Small intestine (tissue), 7 donors: ENCODE results near the gene CYP4A22. TPM values are rescaled to one million over a fixed set of nuclear protein-coding genes. Genes with fewer than 3 reads are reported as not detected.
"Not testable (repeated sequence)": the region's sequence is repeated elsewhere in the genome, so short reads cannot be mapped to it uniquely, and the experiment has no call there.

Source experiments
- DNase-seq, 2 donors: peaks; one replicate each; pipeline versions ENCODE4 v3.0.0 to v3.0.0-alpha.2; 2013
- FAIRE-seq: peaks from 2 replicates; lab custom pipeline; 2012; peaks lifted over from hg19 to GRCh38; lab: Jason Lieb, UNC
- H3K27ac ChIP-seq, 3 donors: one replicate each; pipeline ENCODE4 v1.5.1; 2013; ENCODE audit warnings: low read length in 2 of 3, mild to moderate bottlenecking in 2 of 3, control low read depth in 1 of 3, inconsistent platforms in 1 of 3, low read depth in 1 of 3, moderate library complexity in 1 of 3
- H3K27me3 ChIP-seq, 3 donors: one replicate each; pipeline ENCODE4 v1.6.1; 2013; ENCODE audit warnings: low read length in 3 of 3, inconsistent platforms in 1 of 3; ENCODE audit not compliant: control insufficient read depth in 3 of 3, insufficient read depth in 3 of 3
- H3K36me3 ChIP-seq, 3 donors: one replicate each; pipeline ENCODE4 v1.6.1; 2013; ENCODE audit warnings: low read length in 3 of 3, inconsistent platforms in 1 of 3, low read depth in 1 of 3, mild to moderate bottlenecking in 1 of 3, moderate library complexity in 1 of 3; ENCODE audit not compliant: control insufficient read depth in 3 of 3, insufficient read depth in 2 of 3
- H3K4me1 ChIP-seq, 3 donors: one replicate each; pipeline ENCODE4 v1.6.1; 2013; ENCODE audit warnings: low read length in 2 of 3, inconsistent platforms in 1 of 3, low read depth in 1 of 3, mild to moderate bottlenecking in 1 of 3, moderate library complexity in 1 of 3; ENCODE audit not compliant: control insufficient read depth in 3 of 3, insufficient read depth in 2 of 3
- H3K4me3 ChIP-seq, 3 donors: one replicate each; pipeline ENCODE4 v1.5.1; 2013; ENCODE audit warnings: low read length in 3 of 3, control low read depth in 1 of 3, inconsistent platforms in 1 of 3, low read depth in 1 of 3, mild to moderate bottlenecking in 1 of 3, moderate library complexity in 1 of 3
- H3K9me3 ChIP-seq, 2 donors: one replicate each; pipeline ENCODE4 v1.6.1; 2013; ENCODE audit warnings: low read depth in 1 of 2, low read length in 1 of 2; ENCODE audit not compliant: control insufficient read depth in 2 of 2, insufficient read depth in 1 of 2
- WGBS, 3 donors: extraction: QIAGEN DNeasy Blood & Tissue Kit; methylation state at CpG; one replicate each; pipeline ENCODE4 v1.1.7; 2013; 5-methylcytosine and 5-hydroxymethylcytosine counted together
- polyA plus RNA-seq, 4 donors: library from polyadenylated mRNA; stranded (reverse) in 3 of 4; unstranded in 1 of 4; fragments of 200-250 nt in 3 of 4; fragments of 120-200 nt in 1 of 4; gene quantifications; one replicate each; pipeline versions ENCODE4 v1.2.1 to v1.2.3, GENCODE V29; 2013
- donor health status: healthy with polysubstance abuse.
- donor health status: control.
- donor health status: control.
- donor health status: Bipolar disorder and iron deficiency.
- donor health status: healthy.

Gene CYP4A22
- polyA plus RNA-seq, 4 donors: 0.01 to 1.3 (median 0.54) TPM; not detected in 1

- not testable (repeated sequence) for H3K36me3 ChIP-seq, FAIRE-seq, DNase-seq, H3K4me3 ChIP-seq, H3K4me1 ChIP-seq, H3K27ac ChIP-seq, H3K27me3 ChIP-seq, H3K9me3 ChIP-seq
- WGBS, 3 donors: 83 to 97% (median 91%) methylated on average over 1 of the region's 1 CpG
Measured at GRCh38 chr1:47121039-47121438, 16.2 kb upstream of the CYP4A22 start.

GRCh38 chr1:47124834-47125233 is 12.4 kb upstream of the CYP4A22 start:
- not testable (repeated sequence) for DNase-seq, H3K9me3 ChIP-seq, H3K4me1 ChIP-seq, H3K36me3 ChIP-seq, H3K4me3 ChIP-seq, H3K27me3 ChIP-seq, FAIRE-seq, H3K27ac ChIP-seq

GRCh38 chr1:47126997-47127396 is 10.2 kb upstream of the CYP4A22 start:
- WGBS, 3 donors: 95 to 99% (median 98%) methylated on average over 2 of the region's 2 CpGs
- H3K9me3 ChIP-seq, H3K27me3 ChIP-seq, FAIRE-seq, DNase-seq, H3K4me1 ChIP-seq, H3K36me3 ChIP-seq, H3K4me3 ChIP-seq, H3K27ac ChIP-seq: not testable (repeated sequence)

GRCh38 chr1:47128221-47128620 is 9.0 kb upstream of the CYP4A22 start:
- Histone ChIP-seq H3K27me3 (no peaks in the 10 kb centered on the region), H3K9me3 (no peaks in the 10 kb centered on the region), H3K4me1 (no peaks in the 10 kb centered on the region), H3K36me3 (no peaks in the 10 kb centered on the region), H3K4me3 (no peak overlapping the region), H3K27ac (no peak overlapping the region)
- FAIRE-seq: no peak
- no peak for DNase-seq
- WGBS, 3 donors: 92 to 99% (median 93%) methylated on average over 1 of the region's 1 CpG

GRCh38 chr1:47128854-47129253 is 8.4 kb upstream of the CYP4A22 start:
- not testable (repeated sequence) for H3K9me3 ChIP-seq, H3K4me1 ChIP-seq, H3K27ac ChIP-seq, H3K4me3 ChIP-seq, H3K36me3 ChIP-seq, FAIRE-seq, H3K27me3 ChIP-seq
- peak in 1 of 2 donors; percentile 16 for DNase-seq
- WGBS, 3 donors: 13 to 56% (median 22%) methylated on average over 2 of the region's 2 CpGs

- WGBS, 3 donors: 82 to 86% (median 84%) methylated on average over 8 of the region's 8 CpGs
Measured at GRCh38 chr1:47129489-47130230, 7.6 kb upstream of the CYP4A22 start.

GRCh38 chr1:47132665-47133064 is 4.6 kb upstream of the CYP4A22 start:
- H3K27ac ChIP-seq, H3K36me3 ChIP-seq, FAIRE-seq, DNase-seq, H3K27me3 ChIP-seq, H3K4me1 ChIP-seq, H3K9me3 ChIP-seq, H3K4me3 ChIP-seq: not testable (repeated sequence)
- 89 to 92% (median 90%) methylated on average over 3 of the region's 3 CpGs for WGBS, 3 donors

More at GRCh38 chr1:47129489-47130230, 7.6 kb upstream of the CYP4A22 start:
- not testable (repeated sequence) for DNase-seq, H3K9me3 ChIP-seq, H3K4me1 ChIP-seq, H3K27ac ChIP-seq, H3K4me3 ChIP-seq, H3K36me3 ChIP-seq, FAIRE-seq, H3K27me3 ChIP-seq

- DNase-seq (no peak), FAIRE-seq (no peak)
- no peak overlapping the region for H3K27ac ChIP-seq
- no peak overlapping the region for H3K4me3 ChIP-seq
- peaks cover 0 to 4% (median 0%) of the 10 kb centered on the region in 3 donors for H3K27me3 ChIP-seq
- H3K36me3 ChIP-seq: no peaks in the 10 kb centered on the region
- H3K4me1 ChIP-seq: no peaks in the 10 kb centered on the region
- WGBS, 3 donors: 86 to 90% (median 86%) methylated on average over 5 of the region's 5 CpGs
- H3K9me3 ChIP-seq: no peaks in the 10 kb centered on the region
Measured at GRCh38 chr1:47137925-47138615, 829 bp downstream of the CYP4A22 start.
